GF-D8 (cell line): ENCODE results near the gene UAP1L1.

ENCODE experiments used
- DNase-seq: peaks from one replicate; lab custom pipeline; 2025; lab: John Stamatoyannopoulos, UW

UAP1L1 gene

DNA sequence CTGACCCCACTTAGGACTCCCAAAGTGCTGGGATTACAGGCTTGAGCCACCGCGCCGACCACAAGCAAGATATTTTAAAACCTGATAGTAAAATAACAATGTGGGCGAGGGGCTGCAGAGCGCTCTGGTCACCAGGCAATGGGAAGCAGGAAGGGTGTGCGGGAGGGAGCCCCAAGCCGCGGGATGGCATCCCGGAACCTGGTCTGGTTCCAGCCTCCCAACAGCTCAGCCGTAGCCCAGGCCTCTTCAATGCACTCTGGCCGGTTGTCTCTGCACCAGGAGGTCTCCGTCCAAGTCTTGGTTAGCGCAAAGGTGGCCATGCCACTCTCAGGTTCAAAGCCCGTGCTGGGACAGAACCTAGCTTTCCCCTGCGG is 694 bp upstream of the UAP1L1 start:
- no peak for DNase-seq

DNA sequence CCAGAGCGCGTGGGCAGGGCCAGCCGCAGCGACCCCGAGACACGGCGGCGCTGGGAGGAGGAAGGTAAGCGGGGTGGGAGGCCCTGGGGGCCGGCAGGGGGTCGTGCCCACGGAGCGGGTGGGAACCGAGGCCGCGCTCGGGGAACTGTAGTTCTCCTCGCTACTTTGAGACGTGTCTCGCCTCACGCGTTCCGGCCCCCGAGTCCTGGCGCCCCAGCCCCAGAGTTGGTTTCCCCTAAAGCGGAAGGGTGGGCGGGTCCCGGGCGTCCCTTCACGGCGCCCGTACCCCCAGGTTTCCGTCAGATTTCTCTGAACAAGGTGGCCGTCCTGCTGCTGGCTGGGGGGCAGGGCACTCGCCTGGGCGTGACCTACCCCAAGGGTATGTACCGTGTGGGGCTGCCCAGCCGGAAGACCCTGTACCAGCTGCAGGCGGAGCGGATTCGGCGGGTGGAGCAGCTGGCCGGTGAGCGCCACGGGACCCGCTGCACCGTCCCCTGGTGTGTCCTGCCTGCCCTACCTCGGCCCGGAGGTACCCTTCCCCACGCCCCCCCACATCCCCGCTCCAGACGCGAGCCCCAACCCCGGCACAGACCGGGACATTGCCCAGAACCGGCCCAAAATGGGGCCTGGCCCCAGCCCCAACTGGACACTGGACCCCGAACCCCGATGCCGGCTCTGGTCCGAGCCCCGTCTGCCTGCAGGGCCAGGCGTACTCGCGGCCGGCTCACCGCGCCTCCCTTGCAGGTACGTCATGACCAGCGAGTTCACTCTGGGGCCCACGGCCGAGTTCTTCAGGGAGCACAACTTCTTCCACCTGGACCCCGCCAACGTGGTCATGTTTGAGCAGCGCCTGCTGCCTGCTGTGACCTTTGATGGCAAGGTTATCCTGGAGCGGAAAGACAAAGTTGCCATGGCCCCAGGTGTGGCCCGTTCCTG is 709 bp downstream of the UAP1L1 start:
- no peak for DNase-seq

GRCh38 chr9:137078701-137079400 is 1.5 kb downstream of the UAP1L1 start:
- DNase-seq: no peak

GRCh38 chr9:137079401-137079787 is 2.1 kb downstream of the UAP1L1 start:
- DNase-seq: no peak

DNA sequence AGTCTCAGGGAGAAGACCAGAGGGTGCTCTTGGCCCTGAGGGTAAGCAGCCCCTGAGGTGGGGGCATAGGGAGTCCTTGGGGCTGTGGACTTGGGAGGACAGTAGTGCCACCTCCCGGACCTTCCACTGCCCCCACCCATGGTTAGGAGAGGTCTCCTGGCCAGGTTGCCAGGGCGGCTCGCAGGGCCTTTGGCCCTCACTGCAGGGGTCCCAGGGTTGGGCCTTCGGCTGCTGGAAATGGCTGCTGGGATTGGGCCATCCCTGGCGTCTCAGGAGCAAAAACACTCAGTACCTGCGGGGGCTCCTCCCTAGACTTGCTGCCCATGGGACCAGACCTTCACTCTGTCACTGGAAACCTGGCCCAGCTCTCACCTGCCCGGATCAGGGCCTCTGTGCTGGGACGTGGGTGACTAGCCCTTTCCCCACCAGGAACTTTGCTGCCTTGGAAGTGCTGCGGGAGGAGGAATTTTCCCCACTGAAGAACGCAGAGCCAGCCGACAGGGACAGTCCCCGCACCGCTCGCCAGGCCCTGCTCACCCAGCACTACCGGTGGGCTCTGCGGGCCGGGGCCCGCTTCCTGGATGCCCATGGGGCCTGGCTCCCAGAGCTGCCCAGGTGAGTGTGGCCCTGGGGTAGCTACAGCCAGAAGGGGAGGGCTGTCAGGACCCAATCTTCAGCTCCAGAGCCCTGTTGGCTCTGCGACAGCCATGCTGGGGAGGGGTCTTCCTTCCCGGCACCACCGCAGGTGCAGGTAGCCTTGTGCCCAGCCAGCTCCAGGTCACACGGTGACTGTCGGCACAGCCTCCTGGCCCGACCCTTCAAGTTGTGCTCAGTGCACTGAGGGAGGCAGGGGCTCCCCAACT is 3.2 kb downstream of the UAP1L1 start:
- no peak for DNase-seq

- DNase-seq: no peak
These were observed 5.1 kb downstream of the UAP1L1 start for GRCh38 chr9:137082222-137082924.

DNA sequence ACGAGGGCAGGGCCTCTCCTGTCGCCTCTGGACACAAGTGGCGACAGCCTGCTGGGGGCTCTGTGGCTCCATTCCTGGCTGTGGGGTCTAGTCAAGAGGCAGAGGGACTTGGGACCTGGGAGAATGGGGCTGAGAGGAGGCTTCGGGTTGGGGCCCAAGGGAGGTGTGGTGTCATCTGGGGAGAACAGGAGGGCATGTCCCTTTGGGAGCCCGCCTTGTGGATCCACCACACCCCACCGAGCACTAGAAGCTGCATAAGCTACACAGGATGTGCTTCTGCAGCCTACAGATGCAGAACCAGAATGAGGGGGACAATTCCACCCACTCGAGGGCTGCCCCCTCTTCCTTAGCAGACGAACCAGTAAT is 5.6 kb downstream of the UAP1L1 start:
- no peak for DNase-seq

- DNase-seq: no peak
These were observed 6.2 kb downstream of the UAP1L1 start for GRCh38 chr9:137083394-137084004.

- DNase-seq: no peak
These were observed 7.2 kb downstream of the UAP1L1 start for GRCh38 chr9:137084526-137084925.

GRCh38 chr9:137085920-137086530 is 8.7 kb downstream of the UAP1L1 start:
- DNase-seq: no peak

- DNase-seq: peak; percentile 97
These were observed 9.5 kb downstream of the UAP1L1 start, which contains the start of gene MAN1B1 for GRCh38 chr9:137086531-137087408. MAN1B1 (plus strand) TSS chr9:137086985; CDS start chr9:137087000, 15 bp downstream.

DNA sequence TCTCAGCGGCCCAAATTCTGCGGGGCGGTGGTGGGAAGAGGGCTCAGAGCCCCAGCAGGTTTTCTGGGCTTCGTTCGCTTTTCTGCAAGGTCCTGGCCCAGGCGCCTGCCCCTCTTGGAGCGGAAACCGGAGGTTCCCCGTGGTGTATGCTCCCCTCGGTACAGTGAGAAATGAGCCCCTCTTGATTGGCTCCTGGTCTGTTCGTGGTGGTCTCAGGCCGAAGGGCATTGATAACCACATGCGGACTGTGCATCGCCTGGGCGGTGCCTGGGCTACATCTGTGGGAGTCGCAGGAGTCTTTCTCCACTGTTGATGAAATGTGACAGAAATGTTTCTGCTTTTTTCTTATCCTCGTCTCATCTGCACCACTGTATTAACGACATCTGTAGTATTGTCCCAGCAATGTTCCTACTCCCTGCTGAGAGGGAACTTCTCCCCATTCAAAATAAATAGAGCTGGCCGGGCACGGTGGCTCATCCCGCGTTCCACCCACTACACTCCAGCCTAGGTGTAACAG is 10.2 kb downstream of the UAP1L1 start:
- no peak for DNase-seq

- DNase-seq: no peak
These were observed 10.8 kb downstream of the UAP1L1 start for GRCh38 chr9:137088121-137088520.

- DNase-seq: no peak
These were observed 12.1 kb downstream of the UAP1L1 start for GRCh38 chr9:137089232-137089947.

DNA sequence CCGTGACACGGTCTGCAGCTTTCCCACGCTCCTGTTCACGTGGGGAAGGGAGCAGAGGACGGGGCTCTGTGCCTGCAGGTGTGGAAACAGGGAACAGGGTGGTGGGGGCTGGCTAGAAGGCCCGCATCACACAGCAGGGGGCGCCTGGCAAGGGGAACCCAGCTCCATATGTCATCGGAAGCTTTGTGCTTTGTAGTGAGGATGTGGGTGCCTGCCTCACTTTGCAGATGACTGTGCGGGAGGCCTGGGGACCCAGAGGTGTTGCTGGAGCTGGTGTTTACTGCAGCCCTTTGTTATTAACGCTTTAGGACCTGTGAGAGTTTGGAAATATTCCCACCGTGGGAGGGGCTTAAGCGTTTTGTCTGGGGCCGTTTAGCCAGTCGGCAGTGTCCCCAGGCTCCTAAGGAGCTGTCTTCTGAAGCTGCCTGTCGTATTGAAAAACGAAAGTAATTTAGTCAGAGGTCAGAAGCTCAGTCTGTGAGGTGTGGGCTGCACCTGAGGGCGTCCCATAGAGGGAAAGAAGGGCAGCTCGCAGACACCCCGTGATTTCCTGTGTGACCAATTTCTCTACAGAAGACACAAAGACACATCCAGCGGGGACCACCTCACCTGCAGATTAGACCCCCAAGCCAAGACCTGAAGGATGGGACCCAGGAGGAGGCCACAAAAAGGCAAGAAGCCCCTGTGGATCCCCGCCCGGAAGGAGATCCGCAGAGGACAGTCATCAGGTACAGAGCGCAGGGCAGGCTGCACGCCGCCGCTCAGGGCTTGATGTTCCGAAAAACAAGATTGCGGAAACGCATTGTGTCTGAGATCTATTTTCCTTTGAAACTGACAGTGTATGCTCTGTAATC is 18.6 kb downstream of the UAP1L1 start:
- no peak for DNase-seq

GRCh38 chr9:137096785-137097546 is 19.6 kb downstream of the UAP1L1 start:
- no peak for DNase-seq
